Mammary epithelial cell (primary cell): ENCODE measurements around the gene FAM162A.

ENCODE experiments used
- EZH2 ChIP-seq: IDR thresholded peaks from 2 replicates; pipeline ENCODE4 v1.6.1; 2012; ENCODE audit warnings: low read length, inconsistent platforms, borderline replicate concordance
- TF ChIP-seq, protein P1 (sequence below), 2 donors: IDR thresholded peaks in 1 of 2; conservative IDR thresholded peaks in 1 of 2; 2 replicates each; pipeline ENCODE4 v1.5.1; 2011 to 2012; ENCODE audit warnings: inconsistent platforms in 2 of 2, low read length in 2 of 2, mild to moderate bottlenecking in 2 of 2, control low read depth in 1 of 2, low read depth in 1 of 2; ENCODE audit not compliant: insufficient read depth in 1 of 2; ENCODE audit errors: extremely low read depth in 1 of 2

DNA sequence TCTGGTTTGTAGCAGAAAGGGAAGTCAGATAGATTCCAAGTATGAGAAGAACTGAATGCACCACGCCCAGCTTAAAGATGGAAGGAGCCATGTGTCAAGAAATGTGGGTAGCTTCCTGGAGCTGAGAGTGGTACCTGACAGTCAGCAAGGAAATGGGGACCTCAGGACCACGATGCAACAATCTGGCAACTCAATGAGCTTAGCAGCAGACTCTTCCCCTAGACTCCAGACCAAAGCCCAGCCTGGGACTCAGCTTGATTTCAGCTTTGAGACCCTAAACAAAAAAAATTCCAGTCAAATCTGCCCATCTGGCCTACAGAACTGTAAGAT lies 25.3 kb upstream of the FAM162A start:
- TF ChIP-seq, protein P1, sequence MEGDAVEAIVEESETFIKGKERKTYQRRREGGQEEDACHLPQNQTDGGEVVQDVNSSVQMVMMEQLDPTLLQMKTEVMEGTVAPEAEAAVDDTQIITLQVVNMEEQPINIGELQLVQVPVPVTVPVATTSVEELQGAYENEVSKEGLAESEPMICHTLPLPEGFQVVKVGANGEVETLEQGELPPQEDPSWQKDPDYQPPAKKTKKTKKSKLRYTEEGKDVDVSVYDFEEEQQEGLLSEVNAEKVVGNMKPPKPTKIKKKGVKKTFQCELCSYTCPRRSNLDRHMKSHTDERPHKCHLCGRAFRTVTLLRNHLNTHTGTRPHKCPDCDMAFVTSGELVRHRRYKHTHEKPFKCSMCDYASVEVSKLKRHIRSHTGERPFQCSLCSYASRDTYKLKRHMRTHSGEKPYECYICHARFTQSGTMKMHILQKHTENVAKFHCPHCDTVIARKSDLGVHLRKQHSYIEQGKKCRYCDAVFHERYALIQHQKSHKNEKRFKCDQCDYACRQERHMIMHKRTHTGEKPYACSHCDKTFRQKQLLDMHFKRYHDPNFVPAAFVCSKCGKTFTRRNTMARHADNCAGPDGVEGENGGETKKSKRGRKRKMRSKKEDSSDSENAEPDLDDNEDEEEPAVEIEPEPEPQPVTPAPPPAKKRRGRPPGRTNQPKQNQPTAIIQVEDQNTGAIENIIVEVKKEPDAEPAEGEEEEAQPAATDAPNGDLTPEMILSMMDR (conservative IDR thresholded peaks at IDR 0.05 in 1 of 2, IDR thresholded peaks at IDR 0.05 in 1 of 2; ENCODE audit: extremely low read depth in 1 of 2, insufficient read depth in 1 of 2, low read depth in 1 of 2, low read length in 2 of 2): no peak
- no peak for TF ChIP-seq EZH2
